GM21526 (cell line): ENCODE data around the gene NOXA1.
"Not testable (repeated sequence)": the region's sequence is repeated elsewhere in the genome, so short reads cannot be mapped to it uniquely, and the experiment has no call there.

Experiments used
- ATAC-seq: cut with Tn5 transposase; IDR thresholded peaks from one replicate; pipeline ENCODE4 v1.9.1; 2021; ENCODE audit warnings: moderate library complexity; ENCODE audit not compliant: unreplicated experiment, low FRiP score

The NOXA1 gene

GRCh38 chr9:137451264-137452005, 28.2 kb downstream of the NOXA1 start:
- not testable (repeated sequence) for ATAC-seq

GRCh38 chr9:137452006-137452760, 29.0 kb downstream of the NOXA1 start:
- ATAC-seq = no peak

- no peak for ATAC-seq
These were observed 29.8 kb downstream of the NOXA1 start for GRCh38 chr9:137452761-137453642.

- ATAC-seq = no peak
These were observed 30.5 kb downstream of the NOXA1 start for GRCh38 chr9:137453643-137454081.

- no peak for ATAC-seq
These were observed 31.0 kb downstream of the NOXA1 start for GRCh38 chr9:137454145-137454596.

GRCh38 chr9:137454597-137455358, 31.6 kb downstream of the NOXA1 start:
- no peak for ATAC-seq

- no peak for ATAC-seq
These were observed 32.3 kb downstream of the NOXA1 start for GRCh38 chr9:137455359-137455991.

GRCh38 chr9:137456061-137456863, 33.1 kb downstream of the NOXA1 start:
- no peak for ATAC-seq

- no peak for ATAC-seq
These were observed 33.7 kb downstream of the NOXA1 start for GRCh38 chr9:137456864-137457405.

GRCh38 chr9:137457406-137458193, 34.4 kb downstream of the NOXA1 start:
- no peak for ATAC-seq

- ATAC-seq = peak; percentile 12
These were observed 35.3 kb downstream of the NOXA1 start for GRCh38 chr9:137458194-137459151.

GRCh38 chr9:137459152-137459600, 36.0 kb downstream of the NOXA1 start, which contains the start of gene NSMF:
Gene NSMF, minus strand, starts transcription at chr9:137459334. Its CDS starts 232 bp downstream, at chr9:137459102.
- ATAC-seq = peak; percentile 52

GRCh38 chr9:137459601-137460362, 36.6 kb downstream of the NOXA1 start:
- peak; percentile 3 for ATAC-seq

- ATAC-seq = no peak
These were observed 37.4 kb downstream of the NOXA1 start for GRCh38 chr9:137460363-137461315.

GRCh38 chr9:137461316-137461662, 38.1 kb downstream of the NOXA1 start:
- ATAC-seq = no peak
